ENCODE measurements around the gene RPS6KA1. TPM values are rescaled to one million over a fixed set of nuclear protein-coding genes. Genes with fewer than 3 reads are reported as not detected.
A peak's percentile ranks its signal among the peaks of the same experiment; 100 is the strongest.

RPS6KA1 gene
- total and polyA plus RNA-seq, 10 of the 15 experiments (the other 5 are each of a cell fraction or from before 2014, with no cell fraction given) = 5.0 to 136 (median 91.5) TPM

- TF ChIP-seq ESRRA (IDR thresholded peaks at IDR 0.05; ENCODE audit: low read length) (no peak), WRNIP1 (IDR thresholded peaks at IDR 0.05; ENCODE audit: borderline replicate concordance, low read depth, low read length) (0 out of 2 replicates have a peak, but pooled peaks have one; percentile 79), BMI1 (IDR thresholded peaks at IDR 0.05; ENCODE audit: borderline replicate concordance) (no peak), PRDM15 (CRISPR knock-in tag; IDR thresholded peaks at IDR 0.05) (no peak), CREM (IDR thresholded peaks at IDR 0.05; ENCODE audit: low read depth) (peak; percentile 73; the same call in 1 of the 2 replicates), HDAC6 (IDR thresholded peaks at IDR 0.05; ENCODE audit: unreplicated experiment) (no peak), IRF3 (IDR thresholded peaks at IDR 0.05) (no peak), HDAC2 (IDR thresholded peaks at IDR 0.05) (no peak), CTCF (IDR thresholded peaks at IDR 0.05 in 2 of 3, conservative IDR thresholded peaks at IDR 0.05 in 1 of 3; ENCODE audit: control insufficient read depth in 2 of 3, extremely low read depth in 1 of 3, insufficient read depth in 1 of 3, low read depth in 3 of 3, low read length in 3 of 3) (peak; percentile 52 to 82 (median 71)), NFXL1 (IDR thresholded peaks at IDR 0.05; ENCODE audit: borderline replicate concordance) (no peak), SPI1 (IDR thresholded peaks at IDR 0.05; ENCODE audit: borderline replicate concordance, insufficient read depth, low read depth, low read length) (peak; percentile 99), SIN3A (IDR thresholded peaks at IDR 0.05; ENCODE audit: low read depth, low read length) (peak; percentile 76), ZNF384 (IDR thresholded peaks at IDR 0.05; ENCODE audit: borderline replicate concordance, low read depth, low read length) (no peak), CEBPB (IDR thresholded peaks at IDR 0.05; ENCODE audit: borderline replicate concordance in 1 of 2, low read depth in 2 of 2, low read length in 2 of 2) (peak in 1 of 2 experiments; percentile 28; a peak in 1 of 4 replicates), MLLT1 (IDR thresholded peaks at IDR 0.05) (peak; percentile 81)
Observed at GRCh38 chr1:26541816-26542711, 12.5 kb downstream of the RPS6KA1 start (continued).
